ENCODE measurements around the gene FAXC.

Gene FAXC

GRCh38 chr6:99349171-99350141, at the start of gene FAXC:
FAXC (minus strand) TSS chr6:99349674; CDS start chr6:99349372, 302 bp downstream.
- peak in 10 of 14 donors; percentile 7 to 76 (median 26) for DNase-seq

GRCh38 chr6:99397287-99397686, 47.8 kb upstream of the FAXC start:
- DNase-seq: no peak

- DNase-seq: peak; percentile 6 to 86 (median 67)
Measured at GRCh38 chr6:99393698-99394531, 44.4 kb upstream of the FAXC start, which contains the start of gene COQ3. COQ3 (minus strand) TSS chr6:99394195; CDS start chr6:99394179, 16 bp downstream.

GRCh38 chr6:99393366-99393697, 43.9 kb upstream of the FAXC start:
- no peak for DNase-seq

GRCh38 chr6:99390896-99391295, 41.4 kb upstream of the FAXC start:
- DNase-seq: no peak

- DNase-seq: no peak
Measured at GRCh38 chr6:99384507-99384906, 35.0 kb upstream of the FAXC start.

GRCh38 chr6:99378636-99379035, 29.2 kb upstream of the FAXC start:
- no peak for DNase-seq

GRCh38 chr6:99369533-99369932, 20.1 kb upstream of the FAXC start:
- no peak for DNase-seq

- no peak for DNase-seq
Measured at GRCh38 chr6:99366852-99367251, 17.4 kb upstream of the FAXC start.

- DNase-seq: no peak
Measured at GRCh38 chr6:99364026-99364425, 14.6 kb upstream of the FAXC start.

- DNase-seq: no peak
Measured at GRCh38 chr6:99362678-99363268, 13.3 kb upstream of the FAXC start.

GRCh38 chr6:99359800-99360199, 10.3 kb upstream of the FAXC start:
- no peak for DNase-seq

GRCh38 chr6:99356641-99357040, 7.2 kb upstream of the FAXC start:
- DNase-seq: no peak

- DNase-seq: no peak
Measured at GRCh38 chr6:99354983-99355382, 5.5 kb upstream of the FAXC start.

GRCh38 chr6:99353126-99353525, 3.7 kb upstream of the FAXC start:
- no peak for DNase-seq

GRCh38 chr6:99350573-99350972, 1.1 kb upstream of the FAXC start:
- peak in 1 of 14 donors; percentile 24 for DNase-seq

GRCh38 chr6:99348288-99349170, 945 bp downstream of the FAXC start:
- DNase-seq: peak in 2 of 14 donors; percentile 10 to 72

GRCh38 chr6:99347804-99348203, 1.7 kb downstream of the FAXC start:
- DNase-seq: peak in 1 of 14 donors; percentile 58

GRCh38 chr6:99346595-99346994, 2.9 kb downstream of the FAXC start:
- no peak for DNase-seq

GRCh38 chr6:99345164-99345563, 4.3 kb downstream of the FAXC start:
- DNase-seq: no peak

- no peak for DNase-seq
Measured at GRCh38 chr6:99344289-99344688, 5.2 kb downstream of the FAXC start.
